ENCODE measurements around the gene ABCG1. TPM values are rescaled to one million over a fixed set of nuclear protein-coding genes. Genes with fewer than 3 reads are reported as not detected.

Gene ABCG1
- total and polyA plus RNA-seq, 2 experiments from 2014 or later, result 1.3 to 4.4 TPM

DNA sequence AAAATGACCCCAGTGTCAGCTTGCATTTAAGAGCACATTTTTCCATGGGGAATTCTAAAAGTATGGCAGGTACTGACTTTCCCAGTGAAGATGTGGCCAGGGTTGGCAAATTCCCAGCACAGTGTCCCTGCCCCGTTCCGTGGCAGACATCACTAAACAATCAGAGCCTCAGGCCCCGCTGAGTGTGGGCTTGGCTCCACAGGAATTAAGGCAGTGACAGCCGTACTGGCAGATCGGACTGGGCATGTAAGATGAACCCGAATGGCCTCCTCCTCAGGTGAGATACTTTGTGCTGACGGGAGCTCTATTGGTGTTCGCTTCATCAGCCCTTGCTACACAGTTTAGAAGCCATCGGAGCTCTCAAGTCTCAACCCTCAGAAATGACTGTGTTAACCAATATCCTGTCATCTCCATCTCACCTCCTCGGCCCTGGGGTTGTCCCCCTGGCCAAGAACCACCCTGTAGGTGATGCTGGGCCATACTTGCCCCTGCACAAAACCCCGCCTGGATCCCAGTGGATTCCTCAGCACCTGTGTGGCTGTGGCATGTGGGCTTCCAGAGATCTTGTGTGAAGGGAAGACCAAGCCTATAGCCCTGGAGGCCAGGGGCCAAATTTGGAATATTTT is 29.0 kb upstream of the ABCG1 start:
- Histone ChIP-seq H3K4me3 (no peak overlapping the region), H3K36me3 (ENCODE audit: insufficient read depth) (no peaks in the 10 kb centered on the region), H4K20me1 (replicated peaks; ENCODE audit: insufficient read depth) (no peaks in the 10 kb centered on the region), H3K4me1 (ENCODE audit: insufficient read depth) (no peaks in the 10 kb centered on the region), H2AFZ (no peak overlapping the region), H3F3A (replicated peaks; ENCODE audit: low read depth) (no peaks in the 10 kb centered on the region), H3K4me2 (no peak overlapping the region), H3K9me2 (ENCODE audit: insufficient read depth) (no peaks in the 10 kb centered on the region), H3K79me2 (replicated peaks; ENCODE audit: insufficient read depth) (no peaks in the 10 kb centered on the region), H3K27ac (ENCODE audit: low read depth) (no peak overlapping the region), H3K27me3 (ENCODE audit: insufficient read depth) (no peaks in the 10 kb centered on the region)
- DNase-seq (ENCODE audit: low spot score) (no peak), ATAC-seq (no peak)
- Mint-ChIP-seq H3K36me3 (ENCODE audit: low read depth) (no peaks in the 10 kb centered on the region; the same call in 2 of the 3 replicates), H3K9me3 (peaks cover 11% of the 10 kb centered on the region; the same call in 2 of the 3 replicates), H3K4me1 (no peaks in the 10 kb centered on the region; the same call in 2 of the 3 replicates), H3K27me3 (ENCODE audit: insufficient read depth, low read depth, poor library complexity) (no peaks in the 10 kb centered on the region), H3K4me3 (no peak overlapping the region), H3K27ac (no peak overlapping the region)
- TF ChIP-seq ZNF114 (CRISPR knock-in tag; IDR thresholded peaks at IDR 0.05) (no peak), EZH2phosphoT487 (IDR thresholded peaks at IDR 0.05; ENCODE audit: unreplicated experiment) (no peak), STAT1 (IDR thresholded peaks at IDR 0.05; ENCODE audit: unreplicated experiment) (no peak), CTCF (conservative IDR thresholded peaks at IDR 0.05; ENCODE audit: low read depth in 2 of 2) (no peak), ZNF331 (CRISPR knock-in tag; IDR thresholded peaks at IDR 0.05; ENCODE audit: low read depth) (no peak), JUNB (IDR thresholded peaks at IDR 0.05; ENCODE audit: unreplicated experiment) (no peak), NANOG (IDR thresholded peaks at IDR 0.05; ENCODE audit: borderline replicate concordance) (no peak), CREB1 (CRISPR knock-in tag; IDR thresholded peaks at IDR 0.05; ENCODE audit: low read depth) (no peak), ZNF462 (CRISPR knock-in tag; IDR thresholded peaks at IDR 0.05) (no peak), EZH2 (IDR thresholded peaks at IDR 0.05; ENCODE audit: low read depth, unreplicated experiment) (no peak)
- TF ChIP-seq, protein P1, sequence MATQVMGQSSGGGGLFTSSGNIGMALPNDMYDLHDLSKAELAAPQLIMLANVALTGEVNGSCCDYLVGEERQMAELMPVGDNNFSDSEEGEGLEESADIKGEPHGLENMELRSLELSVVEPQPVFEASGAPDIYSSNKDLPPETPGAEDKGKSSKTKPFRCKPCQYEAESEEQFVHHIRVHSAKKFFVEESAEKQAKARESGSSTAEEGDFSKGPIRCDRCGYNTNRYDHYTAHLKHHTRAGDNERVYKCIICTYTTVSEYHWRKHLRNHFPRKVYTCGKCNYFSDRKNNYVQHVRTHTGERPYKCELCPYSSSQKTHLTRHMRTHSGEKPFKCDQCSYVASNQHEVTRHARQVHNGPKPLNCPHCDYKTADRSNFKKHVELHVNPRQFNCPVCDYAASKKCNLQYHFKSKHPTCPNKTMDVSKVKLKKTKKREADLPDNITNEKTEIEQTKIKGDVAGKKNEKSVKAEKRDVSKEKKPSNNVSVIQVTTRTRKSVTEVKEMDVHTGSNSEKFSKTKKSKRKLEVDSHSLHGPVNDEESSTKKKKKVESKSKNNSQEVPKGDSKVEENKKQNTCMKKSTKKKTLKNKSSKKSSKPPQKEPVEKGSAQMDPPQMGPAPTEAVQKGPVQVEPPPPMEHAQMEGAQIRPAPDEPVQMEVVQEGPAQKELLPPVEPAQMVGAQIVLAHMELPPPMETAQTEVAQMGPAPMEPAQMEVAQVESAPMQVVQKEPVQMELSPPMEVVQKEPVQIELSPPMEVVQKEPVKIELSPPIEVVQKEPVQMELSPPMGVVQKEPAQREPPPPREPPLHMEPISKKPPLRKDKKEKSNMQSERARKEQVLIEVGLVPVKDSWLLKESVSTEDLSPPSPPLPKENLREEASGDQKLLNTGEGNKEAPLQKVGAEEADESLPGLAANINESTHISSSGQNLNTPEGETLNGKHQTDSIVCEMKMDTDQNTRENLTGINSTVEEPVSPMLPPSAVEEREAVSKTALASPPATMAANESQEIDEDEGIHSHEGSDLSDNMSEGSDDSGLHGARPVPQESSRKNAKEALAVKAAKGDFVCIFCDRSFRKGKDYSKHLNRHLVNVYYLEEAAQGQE (IDR thresholded peaks at IDR 0.05; ENCODE audit: unreplicated experiment), result no peak

Data from GM23338 (cell line).